Activated T-cell treated with anti-CD3 and anti-CD28 coated beads, Interleukin-2, amount 50 U/mL, for 48 hours (primary cell): ENCODE results near the gene SNCAIP.

Source experiments
- DNase-seq, 2 experiments: peaks; one replicate each; pipeline ENCODE4 v3.0.0-alpha.2; 2020

SNCAIP gene

DNA sequence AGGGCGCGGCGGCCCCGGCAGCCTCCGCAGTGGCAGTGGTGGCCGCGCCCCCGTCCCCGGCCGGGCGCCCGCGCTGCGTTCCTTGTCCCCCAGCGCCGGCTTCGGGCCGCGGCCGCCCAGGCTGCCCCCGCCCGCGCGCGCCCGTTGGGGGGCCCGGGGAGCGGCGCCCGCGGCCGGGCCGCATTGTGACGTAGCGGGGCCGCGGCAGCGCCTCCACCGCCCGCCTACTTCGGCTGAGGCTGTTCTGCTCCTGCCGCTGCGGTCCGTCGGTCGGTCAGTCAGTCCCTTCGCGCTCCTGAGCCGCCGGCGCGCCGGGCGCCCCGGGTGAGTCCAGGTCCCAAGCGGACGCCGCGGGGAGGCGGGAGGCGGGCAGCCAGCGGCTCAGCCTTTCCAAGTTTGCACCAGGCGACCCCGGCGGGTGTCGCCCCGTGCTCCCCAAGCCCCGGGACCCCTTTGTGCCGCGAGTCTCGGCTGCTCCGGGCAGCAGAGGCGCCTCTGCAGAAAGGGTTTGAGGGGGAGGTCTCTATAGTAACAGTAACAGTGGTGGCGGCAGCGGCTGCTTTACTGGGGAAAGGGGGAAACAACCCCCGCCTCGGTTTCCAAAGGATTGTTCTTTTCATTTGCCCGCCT lies at the start of gene SNCAIP:
TSS of gene SNCAIP (plus strand) at position 277 of the 630 bp plus-strand sequence. CDS start 78,898 bp downstream, outside the sequence.
- DNase-seq = peak in 1 of 2 experiments; percentile 18

DNA sequence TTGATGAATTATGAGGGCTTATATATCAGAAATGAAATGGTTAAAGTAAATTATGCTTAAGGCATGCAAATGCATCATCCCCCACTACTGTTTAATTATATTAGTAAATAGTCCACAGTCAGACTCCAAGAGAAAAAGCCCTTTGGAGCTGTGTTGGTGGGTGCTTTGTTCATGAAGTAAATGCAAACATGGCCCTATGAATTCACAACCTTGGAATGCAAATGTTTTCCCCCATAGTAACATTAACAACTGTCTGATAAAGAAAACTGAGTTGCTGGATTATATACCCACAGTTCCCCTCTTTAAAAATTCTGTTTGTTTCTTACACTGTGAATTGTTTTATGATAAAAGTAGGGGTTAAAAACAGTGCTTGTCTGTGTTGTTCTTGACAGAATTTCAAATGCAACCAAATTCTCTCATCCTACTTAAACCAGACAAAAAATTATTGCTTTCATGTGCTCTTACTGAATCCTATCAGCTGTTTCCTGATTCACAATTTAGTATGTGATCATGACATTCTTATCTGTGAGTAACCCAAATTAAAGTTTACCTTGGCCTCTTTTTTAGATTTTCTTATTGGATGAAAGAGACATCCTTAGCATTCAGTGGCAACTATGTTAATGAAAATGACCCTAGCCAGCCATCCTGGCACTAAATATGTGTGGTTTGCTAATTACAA lies 48.5 kb upstream of the SNCAIP start:
- DNase-seq = no peak

DNA sequence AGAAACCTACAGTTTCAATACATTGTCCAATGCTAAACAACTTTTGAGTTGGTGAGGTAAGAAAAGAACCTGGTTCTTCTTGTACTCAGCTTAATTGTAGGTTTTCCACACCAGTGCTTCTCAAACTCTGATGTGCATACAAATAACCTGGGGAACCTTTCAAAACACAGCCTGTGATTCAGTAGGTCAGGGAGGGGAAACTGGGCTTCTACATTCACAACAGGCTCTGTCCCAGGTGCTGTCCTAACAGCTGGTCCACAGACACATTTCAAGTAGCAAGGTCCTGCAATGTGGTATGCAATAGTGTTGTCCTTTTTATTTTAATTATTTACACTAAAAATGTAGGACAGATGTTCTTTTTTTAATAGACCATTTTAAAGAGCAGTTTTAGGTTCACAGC lies 47.4 kb upstream of the SNCAIP start:
- no peak for DNase-seq

DNA sequence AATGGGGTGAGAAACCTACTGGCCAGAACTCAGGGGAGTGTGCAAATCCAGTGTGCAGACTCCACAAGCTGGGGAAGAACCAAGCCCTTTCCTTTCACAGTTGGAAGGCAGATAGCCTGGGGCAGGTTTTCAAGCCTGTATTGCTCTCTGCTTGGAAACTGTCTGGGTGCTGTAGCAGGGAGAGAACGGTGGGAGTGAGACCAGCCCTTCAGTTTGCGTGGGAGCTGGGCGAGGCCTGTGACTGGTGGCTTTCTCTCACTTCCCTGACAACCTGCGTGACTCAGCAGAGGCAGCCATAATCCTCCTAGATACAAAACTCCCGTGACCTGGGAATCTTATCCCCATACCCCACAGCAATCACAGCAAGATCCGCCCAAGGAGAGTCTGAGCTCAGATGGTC lies 44.9 kb upstream of the SNCAIP start:
- DNase-seq = no peak

DNA sequence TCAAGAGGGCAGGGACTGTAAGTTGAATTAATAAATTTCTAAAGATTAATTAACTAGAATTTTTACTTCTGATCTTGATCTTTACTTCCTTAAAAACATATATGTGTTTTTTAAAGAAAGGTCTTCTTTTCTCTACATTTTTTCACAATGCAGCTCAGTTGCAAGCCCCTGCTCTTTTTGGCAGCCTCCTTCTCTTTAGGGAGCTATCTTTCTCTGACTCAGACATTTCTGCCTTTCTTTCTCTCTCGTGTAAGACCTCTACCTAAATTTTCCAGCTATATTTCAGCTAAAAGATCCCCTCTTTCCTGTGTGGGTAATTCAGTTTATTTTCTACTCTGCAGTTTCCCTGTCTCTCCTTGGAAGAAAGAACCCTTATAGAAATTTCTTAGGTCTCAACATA lies 38.3 kb upstream of the SNCAIP start:
- no peak for DNase-seq

DNA sequence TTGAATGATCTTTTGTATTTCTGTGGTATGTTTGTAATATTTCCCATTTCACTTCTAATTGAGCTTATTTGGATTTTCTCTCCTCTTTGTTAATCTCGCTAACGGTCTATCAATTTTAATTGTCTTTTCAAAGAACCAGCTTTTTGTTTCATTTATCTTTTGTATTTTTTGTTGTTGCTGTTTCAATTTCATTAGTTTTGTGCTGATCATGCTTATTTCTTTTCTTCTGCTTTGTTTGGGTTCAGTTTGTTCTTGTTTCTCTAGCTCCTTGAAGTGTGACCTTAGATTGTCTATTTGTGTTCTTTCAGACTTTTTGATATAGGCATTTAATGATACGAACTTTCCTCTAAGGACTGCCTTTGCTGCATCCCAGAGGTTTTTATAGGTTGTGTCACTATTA lies 28.4 kb upstream of the SNCAIP start:
- DNase-seq = no peak

DNA sequence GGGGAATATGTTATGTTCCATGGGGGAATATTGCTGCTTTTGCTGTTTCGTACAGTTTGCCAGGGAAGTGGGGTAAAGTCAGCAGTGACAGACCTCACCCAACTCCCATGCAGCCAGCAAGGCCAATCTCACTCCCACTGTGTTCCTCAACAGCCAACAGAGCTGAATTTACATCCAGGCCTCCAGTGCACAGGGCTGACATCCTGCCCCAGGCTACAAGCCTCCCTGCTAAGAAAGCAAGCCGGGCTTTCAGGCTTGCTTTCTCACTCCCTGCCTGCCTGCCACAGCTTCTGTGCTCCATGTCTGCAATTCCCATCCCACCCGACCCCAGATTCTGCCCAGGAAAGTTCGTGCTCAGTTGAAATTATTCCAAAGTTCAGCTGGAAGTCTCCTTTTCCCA lies 25.5 kb upstream of the SNCAIP start:
- DNase-seq = no peak

DNA sequence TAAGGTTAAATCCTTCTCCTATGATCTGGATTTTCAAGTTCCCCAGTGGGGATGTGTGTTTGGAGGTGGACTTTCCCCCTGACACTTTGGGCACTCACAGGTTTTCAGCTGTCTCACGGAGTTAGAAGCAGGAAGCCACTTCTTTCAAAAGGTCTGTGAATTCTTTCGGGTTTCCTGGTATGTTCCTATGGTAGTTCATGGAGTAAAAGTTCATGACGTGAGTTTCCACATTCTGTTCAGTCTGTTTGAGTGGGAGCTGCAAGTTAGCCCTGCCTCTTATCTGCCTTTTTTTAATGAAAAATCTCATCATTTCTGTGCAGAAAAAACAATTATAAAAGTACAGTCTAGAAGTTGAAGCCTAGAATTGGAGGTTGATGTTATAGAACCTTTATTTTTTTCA lies 24.9 kb upstream of the SNCAIP start:
- no peak for DNase-seq

DNA sequence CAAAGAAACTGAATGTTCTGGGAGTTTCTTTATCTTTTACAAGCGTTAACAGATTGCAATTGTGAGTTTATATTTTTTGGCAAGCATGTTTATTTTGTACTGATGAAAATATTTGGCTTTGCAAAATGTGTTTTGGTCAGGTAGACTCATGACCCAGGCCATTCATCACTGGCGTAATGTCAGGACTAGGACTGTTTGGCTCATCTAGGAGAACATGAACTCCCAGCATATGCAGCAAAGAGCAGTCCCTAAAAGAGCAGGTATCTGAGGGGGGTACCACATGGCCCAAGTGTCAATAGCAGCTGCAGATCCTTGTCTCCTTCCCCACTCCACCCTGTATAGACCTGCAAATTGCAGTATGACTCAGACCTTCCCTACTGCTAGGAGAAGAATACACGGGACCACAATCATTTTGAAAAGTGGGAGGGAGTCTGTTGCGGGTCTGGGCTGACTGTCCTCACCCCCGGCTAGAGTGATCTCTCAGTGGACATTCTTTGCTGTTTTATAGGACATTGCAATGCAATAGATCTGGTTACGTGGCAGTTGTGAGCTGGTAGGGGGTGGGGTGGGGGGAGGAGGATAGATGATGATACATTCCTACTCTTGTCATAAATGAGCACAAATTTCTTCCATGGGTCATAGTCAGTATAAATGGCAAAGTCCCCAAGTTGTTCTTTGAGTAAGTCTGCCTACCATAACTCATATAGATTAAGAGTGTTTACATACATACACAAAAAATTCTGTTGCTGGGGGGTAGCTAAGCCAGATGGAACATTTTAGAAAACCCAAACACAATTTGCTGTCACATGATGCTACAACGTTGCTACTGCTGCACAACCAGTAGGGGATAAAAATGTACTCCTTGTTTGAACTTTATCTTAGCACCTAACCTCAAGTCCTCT lies 20.8 kb upstream of the SNCAIP start:
- no peak for DNase-seq

DNA sequence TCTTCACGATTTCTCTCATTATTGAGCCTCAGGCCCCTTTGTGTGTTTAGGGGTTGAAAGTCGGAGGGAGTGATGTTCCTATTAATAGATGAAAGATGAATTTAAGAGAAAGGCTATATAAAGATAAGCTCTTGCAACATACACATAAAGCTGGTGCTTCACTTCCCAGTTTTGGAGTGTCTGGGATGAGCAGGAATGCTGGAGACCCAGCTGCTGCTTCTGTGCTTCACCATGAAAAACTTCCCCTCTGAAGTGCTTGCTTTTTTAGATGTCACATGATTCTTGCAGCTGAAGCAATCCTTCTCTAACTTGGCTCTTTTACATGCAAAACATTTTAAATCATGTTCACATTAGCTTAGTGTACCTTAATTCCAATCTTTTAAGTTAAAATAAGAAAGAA lies 19.7 kb upstream of the SNCAIP start:
- DNase-seq = no peak

DNA sequence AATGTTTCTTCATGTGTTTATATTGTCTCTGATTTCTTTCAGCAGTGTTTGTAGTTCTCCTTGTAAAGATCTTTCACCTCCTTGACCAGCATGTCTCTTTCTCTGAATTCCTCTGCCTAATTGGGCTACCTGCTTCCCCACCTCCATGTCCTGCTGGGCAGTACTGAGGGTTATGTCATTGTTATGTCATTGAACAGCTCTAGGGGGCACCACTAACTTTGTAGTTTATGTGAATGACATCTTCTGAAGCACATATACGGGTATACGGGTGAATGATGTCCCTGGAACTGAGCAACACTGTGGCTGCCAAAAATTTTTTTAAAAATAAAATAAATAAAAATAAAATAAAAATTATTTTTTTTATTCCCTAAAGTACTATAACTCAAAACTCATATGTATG lies 16.9 kb upstream of the SNCAIP start:
- DNase-seq = no peak

DNA sequence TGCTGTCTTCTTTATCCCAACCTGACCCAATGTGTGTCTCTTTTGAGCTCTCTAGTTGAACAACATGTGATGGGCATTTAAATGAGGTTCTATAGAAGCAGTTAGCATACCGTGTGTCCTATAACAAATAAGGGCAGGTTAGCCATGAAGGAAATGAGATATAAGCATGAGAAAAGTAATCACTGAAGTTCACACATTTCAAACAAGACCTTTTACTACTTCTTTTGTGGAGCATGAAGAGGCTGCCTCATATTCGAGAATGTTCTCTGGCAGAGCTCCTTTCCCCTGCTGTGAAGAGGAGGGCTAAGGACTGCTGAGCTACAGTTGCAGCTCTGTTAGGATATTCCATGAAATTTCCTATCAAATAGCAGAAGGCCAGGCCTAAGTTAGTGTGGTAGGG lies 15.2 kb upstream of the SNCAIP start:
- DNase-seq = no peak

DNA sequence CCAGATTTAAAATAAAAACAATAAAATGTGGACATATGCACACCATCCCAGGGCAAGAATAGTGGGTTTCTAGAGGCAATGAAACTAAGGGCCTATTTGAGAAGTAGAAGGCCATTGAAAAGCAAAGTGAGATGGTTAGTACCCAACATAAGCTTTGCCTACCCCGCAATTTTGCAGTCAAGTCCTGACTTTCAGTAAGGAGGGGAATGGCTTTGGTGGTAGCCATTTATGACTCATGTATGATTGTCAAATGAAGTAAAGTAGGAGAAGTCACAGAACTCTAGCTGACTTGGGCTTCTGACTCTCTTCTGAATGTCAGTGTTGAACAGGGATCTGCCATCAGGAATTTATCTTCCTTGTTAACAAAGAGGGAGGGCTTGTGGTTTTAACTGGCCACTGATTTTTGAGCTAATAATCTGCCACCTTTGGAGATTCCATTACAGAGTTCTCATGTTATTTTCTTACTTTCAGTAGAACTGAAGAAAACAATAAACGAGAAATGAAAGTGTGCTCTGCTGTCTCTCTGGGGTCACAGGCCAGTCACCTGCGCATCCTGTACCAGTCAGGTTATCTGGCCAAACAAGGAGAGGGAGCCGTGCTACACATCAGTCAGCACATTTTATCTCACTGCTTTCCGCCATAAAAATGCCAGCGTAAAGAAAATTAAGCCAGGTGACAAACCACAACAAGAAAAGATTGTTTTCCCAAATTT lies 14.3 kb upstream of the SNCAIP start:
- no peak for DNase-seq

DNA sequence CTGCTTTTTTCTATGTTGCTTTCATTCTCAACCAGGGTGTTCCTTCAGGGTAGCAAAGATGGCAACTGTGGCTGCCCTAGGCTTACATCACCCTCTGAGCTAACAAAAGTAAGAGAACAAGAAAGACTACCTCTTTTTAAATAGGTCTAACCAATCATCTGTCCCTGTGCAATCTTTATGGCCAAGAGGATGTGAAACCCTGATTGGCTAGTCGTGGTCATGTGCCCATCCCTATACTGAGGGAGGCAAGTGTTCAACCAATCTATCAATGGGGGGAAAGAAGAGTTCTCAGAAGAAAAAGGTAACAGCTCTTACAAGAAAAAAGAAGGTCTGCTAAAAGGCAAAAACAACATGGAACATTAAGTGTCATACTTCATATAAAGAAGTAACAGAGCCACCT lies 11.7 kb upstream of the SNCAIP start:
- DNase-seq = no peak

DNA sequence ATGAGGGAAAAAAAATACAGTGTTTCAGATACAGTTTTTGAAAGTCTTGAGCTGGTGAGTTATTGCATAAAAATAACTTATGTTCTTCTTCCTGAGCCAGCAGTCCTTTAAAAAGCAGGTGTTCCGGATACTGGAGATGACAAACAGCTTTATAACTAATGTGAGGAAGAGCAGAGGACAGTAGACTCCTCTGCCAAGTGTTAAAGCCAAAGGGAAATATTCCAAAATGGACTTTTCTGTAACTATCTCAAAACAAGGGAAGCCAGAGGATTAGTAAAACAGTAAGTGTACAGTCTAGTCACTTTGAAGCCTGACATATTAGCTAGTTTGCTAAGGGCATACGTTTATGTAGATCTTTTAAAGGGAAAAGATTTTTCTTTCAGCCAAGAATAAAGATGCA lies 11.0 kb upstream of the SNCAIP start:
- DNase-seq = no peak

DNA sequence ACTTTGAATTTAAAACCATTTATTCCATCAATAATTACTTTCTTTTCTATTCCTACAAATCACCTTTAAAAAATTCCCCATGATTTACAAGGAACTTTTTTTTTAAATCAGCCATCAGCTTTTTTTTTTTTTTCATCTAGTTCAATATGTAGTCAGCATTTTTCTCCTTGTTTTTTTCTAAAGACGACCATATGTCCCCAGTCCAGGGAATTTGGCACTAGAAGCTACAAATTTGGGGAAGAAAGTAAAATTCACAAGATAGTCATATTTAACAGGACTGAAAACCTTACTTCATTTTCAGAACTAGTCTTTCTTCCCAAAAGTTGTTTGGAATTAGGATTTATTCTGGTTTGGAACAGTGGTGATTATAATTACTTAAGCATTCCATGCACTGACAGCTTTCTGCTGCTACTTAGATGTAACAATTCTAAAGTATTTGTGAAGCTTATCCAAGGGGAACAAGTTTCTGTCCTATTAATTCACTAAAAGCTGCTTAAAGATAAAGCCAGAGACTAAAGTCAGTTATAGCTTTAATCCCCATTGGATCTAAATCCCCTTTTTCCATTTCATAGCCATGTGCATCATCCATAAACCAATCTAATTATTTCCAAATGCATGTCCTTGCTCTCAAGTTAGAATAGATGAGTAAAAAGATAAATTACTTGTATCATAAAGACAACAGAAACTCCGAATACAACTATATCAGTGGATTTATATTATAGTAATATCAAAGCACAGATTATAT lies 7.4 kb upstream of the SNCAIP start:
- DNase-seq = no peak

DNA sequence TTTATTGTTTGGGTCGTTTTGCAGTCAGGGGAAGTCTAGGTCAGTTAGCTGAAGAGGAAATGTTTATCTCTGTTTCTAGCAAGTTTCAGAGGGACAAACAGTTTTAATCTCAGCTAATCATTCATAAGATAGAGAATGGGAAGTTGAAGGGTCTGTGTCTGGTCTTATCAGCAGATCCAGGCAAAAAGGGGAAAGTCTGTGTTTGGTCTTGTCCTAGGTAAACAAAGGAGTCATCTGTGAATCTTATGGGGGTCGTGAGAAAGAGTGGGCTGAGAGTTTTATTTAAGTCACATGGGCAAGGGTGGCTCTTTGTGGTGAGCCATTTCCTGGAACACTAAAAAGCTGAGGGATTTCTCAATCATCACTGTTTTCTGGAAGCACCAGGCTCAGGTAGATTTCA lies 5.6 kb upstream of the SNCAIP start:
- DNase-seq = no peak

DNA sequence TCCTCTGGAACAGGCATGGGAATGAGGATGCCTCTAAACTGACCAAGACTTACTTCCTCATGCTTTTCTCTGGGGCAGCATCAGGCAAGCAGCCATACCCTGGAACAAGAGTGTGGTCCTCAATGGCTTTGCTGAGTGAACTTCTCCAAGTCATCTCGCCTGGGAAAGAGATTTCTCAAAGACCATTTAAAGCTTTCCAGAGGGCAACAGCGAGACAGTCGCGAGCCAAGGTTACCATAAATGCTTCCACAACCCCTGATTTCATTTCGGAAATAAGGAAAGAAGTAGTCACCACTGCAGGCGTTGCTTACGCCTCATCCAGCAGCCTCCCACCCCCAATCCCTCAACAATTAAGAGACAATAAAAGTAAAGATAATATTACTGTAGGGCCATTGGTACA lies 1.1 kb upstream of the SNCAIP start:
- DNase-seq = no peak

DNA sequence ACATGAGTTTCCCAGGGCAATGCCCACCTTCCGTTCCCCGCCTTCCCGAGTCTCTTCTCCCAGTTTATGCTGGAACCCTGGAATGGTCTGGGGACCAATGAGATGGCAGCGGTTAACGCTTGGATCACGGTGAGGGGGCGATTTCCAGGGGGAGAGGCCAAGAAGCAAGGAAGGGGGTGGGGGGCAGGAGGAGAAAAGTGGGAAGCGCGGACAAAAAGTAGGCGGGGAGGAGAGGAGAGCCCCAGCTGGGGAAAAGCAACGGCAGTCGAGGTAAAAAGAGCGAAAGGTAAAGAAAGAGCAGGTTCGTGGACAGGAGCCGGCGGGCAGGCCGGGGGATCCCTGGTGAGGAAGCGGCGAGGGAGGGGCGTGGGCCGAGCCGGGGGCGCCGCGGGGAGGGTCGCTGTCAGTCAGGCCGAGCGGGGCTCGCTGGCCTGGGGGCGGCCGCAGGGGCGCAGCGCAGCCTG lies 508 bp upstream of the SNCAIP start:
- no peak for DNase-seq

DNA sequence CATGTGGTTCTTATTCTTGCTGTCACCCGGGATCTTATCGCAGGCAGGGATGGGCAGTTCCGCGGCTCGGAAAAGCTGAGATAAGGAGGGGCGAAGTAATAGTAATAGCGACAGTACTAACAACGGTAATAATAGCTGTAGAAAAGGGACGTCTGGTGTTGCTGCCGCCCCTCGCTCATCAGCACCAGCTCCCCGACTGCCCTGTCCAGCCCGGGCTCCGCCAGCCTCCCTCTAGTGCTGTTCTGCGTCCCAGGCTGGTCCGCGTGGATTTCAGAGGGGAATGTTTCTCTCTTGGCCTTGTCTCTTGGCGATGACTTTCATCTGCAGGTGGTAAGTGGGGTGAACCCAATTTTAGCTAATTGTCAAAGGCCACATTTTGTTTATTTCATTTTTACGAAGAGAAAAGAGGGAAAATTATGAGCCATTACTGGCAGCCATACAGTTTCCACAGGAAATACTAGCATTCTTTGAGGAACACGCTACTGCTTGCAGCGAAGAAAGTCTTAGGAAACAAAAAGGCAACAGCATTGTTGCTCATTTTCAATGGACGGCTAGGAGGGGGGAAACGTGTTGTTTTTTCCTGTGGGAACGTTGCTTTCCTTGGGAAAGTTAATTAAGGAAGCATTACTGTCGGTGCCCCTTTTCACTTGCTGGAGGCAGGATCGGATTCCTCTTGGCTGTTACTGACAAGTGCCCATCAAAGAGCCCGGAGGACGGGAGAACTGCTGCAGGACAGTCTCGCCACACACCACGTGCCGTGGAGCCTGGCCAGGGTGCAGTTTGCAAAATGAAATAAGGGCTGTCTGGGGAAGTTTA lies 762 bp downstream of the SNCAIP start:
- DNase-seq = peak in 1 of 2 experiments; percentile 14

DNA sequence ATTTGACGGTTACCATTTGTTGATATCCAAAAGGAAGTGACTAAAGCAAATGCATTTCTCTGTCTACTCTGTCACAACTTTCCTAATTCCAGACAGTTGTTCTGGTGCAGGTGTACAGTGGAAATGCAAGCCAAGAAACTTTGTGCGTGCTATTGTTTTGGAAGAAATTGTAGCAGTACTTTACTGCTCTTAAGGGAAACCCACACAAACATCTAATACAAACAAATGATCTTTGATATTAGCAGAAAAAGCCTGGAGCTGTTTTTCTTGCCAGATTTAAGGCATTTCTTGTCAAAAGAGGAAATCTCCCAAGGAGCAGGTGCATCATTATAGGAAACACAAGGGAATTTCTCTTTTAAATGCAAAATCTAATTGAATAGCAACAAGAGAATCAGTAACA lies 2.0 kb downstream of the SNCAIP start:
- DNase-seq = no peak

DNA sequence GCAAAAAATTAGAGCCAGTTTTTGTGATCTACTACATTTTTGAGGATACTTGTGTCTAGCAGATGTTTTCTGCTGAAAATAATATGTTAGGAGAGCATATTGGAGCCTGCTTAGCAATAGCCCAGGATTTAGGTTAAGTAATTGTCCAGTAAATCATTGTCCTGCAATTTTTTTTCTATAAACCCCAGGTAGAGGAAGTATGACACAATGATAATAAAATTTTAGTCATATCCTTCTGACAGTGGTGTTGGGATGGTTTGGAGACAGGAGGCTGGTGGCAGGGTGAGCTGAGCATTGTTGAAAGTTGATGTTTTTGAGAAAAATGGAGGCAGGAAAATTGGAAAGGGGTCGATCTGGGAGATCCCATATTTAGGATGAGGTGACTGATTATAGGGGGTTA lies 3.5 kb downstream of the SNCAIP start:
- DNase-seq = no peak
